ENCODE measurements around the gene MRPL40. TPM values are rescaled to one million over a fixed set of nuclear protein-coding genes. Genes with fewer than 3 reads are reported as not detected.

The MRPL40 gene
- total and polyA plus RNA-seq, 2 donors (not counting 3 experiments of a cell fraction or from before 2014, with no cell fraction given): 17.5 to 27.4 TPM

- H3K36me3 ChIP-seq (ENCODE audit: control insufficient read depth in 2 of 2, extremely low read depth in 1 of 2, insufficient read depth in 2 of 2, low read length in 2 of 2): peaks cover 23 to 37% of the 10 kb centered on the region in 2 experiments
- FAIRE-seq: no peak
- CTCF ChIA-PET: interaction anchor here (0.8 to 1.4 kb wide), 3 partner anchors 10 to 249 kb away, joined by 3 to 4 read pairs (median 3); partner anchors contain the start of gene ESS2
Measured at GRCh38 chr22:19393704-19394103, 38.6 kb upstream of the MRPL40 start.

More at GRCh38 chr22:19393704-19394103, 38.6 kb upstream of the MRPL40 start:
- no TSS peak for BruUV-seq (replicated peaks)
- dilution Hi-C loops (cut with MboI; ENCODE audit: extremely low pct_ligation_motif_present, low sequenced_read_pairs): no loop called here
- H3K27ac ChIP-seq (ENCODE audit: insufficient read depth, low read depth, low read length): no peak overlapping the region
- H3K9ac ChIP-seq (replicated peaks; ENCODE audit: extremely low read depth, insufficient read depth, low read length): no peak overlapping the region
- H3K4me1 ChIP-seq (ENCODE audit: control insufficient read depth, extremely low read depth, insufficient read depth, low read length): no peaks in the 10 kb centered on the region
- TF ChIP-seq GATA2 (IDR thresholded peaks at IDR 0.05; ENCODE audit: insufficient read depth, insufficient read length, low read depth, low read length) (no peak), FOS (IDR thresholded peaks at IDR 0.05; ENCODE audit: borderline replicate concordance, insufficient read depth, low read length) (no peak), MAX (IDR thresholded peaks at IDR 0.05; ENCODE audit: insufficient read depth, insufficient read length) (no peak), MYC (IDR thresholded peaks at IDR 0.05; ENCODE audit: low read depth, low read length) (no peak), EZH2 (IDR thresholded peaks at IDR 0.05; ENCODE audit: borderline replicate concordance, low read depth, low read length, severe bottlenecking) (no peak), JUN (IDR thresholded peaks at IDR 0.05; ENCODE audit: borderline replicate concordance, insufficient read depth, insufficient read length, low read depth) (no peak), POLR2AphosphoS5 (IDR thresholded peaks at IDR 0.05; ENCODE audit: insufficient read depth, low read depth, low read length) (no peak), POLR2A (IDR thresholded peaks at IDR 0.05; ENCODE audit: low read depth, low read length) (no peak), CTCF (IDR thresholded peaks at IDR 0.05; ENCODE audit: extremely low read depth in 1 of 2, insufficient read depth in 1 of 2, low read depth in 1 of 2, low read length in 2 of 2) (no peak)
- no peak overlapping the region for H2AFZ ChIP-seq (ENCODE audit: low read depth, low read length)
- H3K4me3 ChIP-seq (replicated peaks in 1 of 3; ENCODE audit: insufficient read depth in 1 of 3, low read depth in 1 of 3, low read length in 3 of 3): no peak overlapping the region
- H3K9me1 ChIP-seq (replicated peaks; ENCODE audit: control insufficient read depth, extremely low read depth, insufficient read depth, low read length): no peaks in the 10 kb centered on the region
- H3K27me3 ChIP-seq (ENCODE audit: control insufficient read depth in 2 of 2, insufficient read depth in 2 of 2, low read length in 2 of 2): no peaks in the 10 kb centered on the region
- H3K79me2 ChIP-seq (ENCODE audit: control insufficient read depth, insufficient read depth, low read length): no peaks in the 10 kb centered on the region
- no peak for DNase-seq (ENCODE audit: low read depth, low spot score)
- H4K20me1 ChIP-seq (replicated peaks; ENCODE audit: control insufficient read depth, extremely low read depth, insufficient read depth, low read length): no peaks in the 10 kb centered on the region
- H3K4me2 ChIP-seq (ENCODE audit: insufficient read depth, low read length): no peak overlapping the region
- POLR2A ChIA-PET: no interaction called here
- no peaks in the 10 kb centered on the region for H3K9me3 ChIP-seq (replicated peaks; ENCODE audit: control insufficient read depth, insufficient read depth, low read length)
- intact Hi-C loops (cut with micrococcal nuclease): no loop called here

All from endothelial cell of umbilical vein (primary cell).